ENCODE data around the gene TXNDC2. TPM values are rescaled to one million over a fixed set of nuclear protein-coding genes. Genes with fewer than 3 reads are reported as not detected.

Gene TXNDC2
- total RNA-seq, 4 donors from 2014 or later = 0.07 to 0.24 TPM; not detected in 2

DNA sequence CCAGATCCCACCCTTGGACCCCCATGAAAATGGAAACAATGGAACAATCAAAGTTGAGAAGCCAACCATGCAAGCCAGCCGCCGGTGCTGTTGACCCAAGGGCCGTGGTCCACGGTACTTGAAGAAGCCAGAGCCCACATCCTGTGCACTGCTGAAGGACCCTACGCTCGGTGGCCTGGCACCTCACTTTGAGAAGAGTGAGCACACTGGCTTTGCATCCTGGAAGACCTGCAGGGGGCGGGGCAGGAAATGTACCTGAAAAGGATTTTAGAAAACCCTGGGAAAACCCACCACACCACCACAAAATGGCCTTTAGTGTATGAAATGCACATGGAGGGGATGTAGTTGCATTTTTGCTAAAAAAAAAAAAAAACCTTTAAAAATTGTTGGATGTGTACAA lies 26.5 kb upstream of the TXNDC2 start:
- no peaks in the 10 kb centered on the region for H3K9me3 ChIP-seq
- TF ChIP-seq, protein P1, sequence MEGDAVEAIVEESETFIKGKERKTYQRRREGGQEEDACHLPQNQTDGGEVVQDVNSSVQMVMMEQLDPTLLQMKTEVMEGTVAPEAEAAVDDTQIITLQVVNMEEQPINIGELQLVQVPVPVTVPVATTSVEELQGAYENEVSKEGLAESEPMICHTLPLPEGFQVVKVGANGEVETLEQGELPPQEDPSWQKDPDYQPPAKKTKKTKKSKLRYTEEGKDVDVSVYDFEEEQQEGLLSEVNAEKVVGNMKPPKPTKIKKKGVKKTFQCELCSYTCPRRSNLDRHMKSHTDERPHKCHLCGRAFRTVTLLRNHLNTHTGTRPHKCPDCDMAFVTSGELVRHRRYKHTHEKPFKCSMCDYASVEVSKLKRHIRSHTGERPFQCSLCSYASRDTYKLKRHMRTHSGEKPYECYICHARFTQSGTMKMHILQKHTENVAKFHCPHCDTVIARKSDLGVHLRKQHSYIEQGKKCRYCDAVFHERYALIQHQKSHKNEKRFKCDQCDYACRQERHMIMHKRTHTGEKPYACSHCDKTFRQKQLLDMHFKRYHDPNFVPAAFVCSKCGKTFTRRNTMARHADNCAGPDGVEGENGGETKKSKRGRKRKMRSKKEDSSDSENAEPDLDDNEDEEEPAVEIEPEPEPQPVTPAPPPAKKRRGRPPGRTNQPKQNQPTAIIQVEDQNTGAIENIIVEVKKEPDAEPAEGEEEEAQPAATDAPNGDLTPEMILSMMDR (IDR thresholded peaks at IDR 0.05) = no peak
- TF ChIP-seq POLR2A (IDR thresholded peaks at IDR 0.05) = no peak
- H3K4me1 ChIP-seq = peaks cover 0 to 3% of the 10 kb centered on the region in 2 donors
- H3K27ac ChIP-seq = no peak overlapping the region
- H3K36me3 ChIP-seq = no peaks in the 10 kb centered on the region
- no peak for DNase-seq
- no peaks in the 10 kb centered on the region for H3K27me3 ChIP-seq
- intact Hi-C loops (cut with DNase I; ENCODE audit: low total_unique reads) = no loop called here
- no peak overlapping the region for H3K4me3 ChIP-seq

DNA sequence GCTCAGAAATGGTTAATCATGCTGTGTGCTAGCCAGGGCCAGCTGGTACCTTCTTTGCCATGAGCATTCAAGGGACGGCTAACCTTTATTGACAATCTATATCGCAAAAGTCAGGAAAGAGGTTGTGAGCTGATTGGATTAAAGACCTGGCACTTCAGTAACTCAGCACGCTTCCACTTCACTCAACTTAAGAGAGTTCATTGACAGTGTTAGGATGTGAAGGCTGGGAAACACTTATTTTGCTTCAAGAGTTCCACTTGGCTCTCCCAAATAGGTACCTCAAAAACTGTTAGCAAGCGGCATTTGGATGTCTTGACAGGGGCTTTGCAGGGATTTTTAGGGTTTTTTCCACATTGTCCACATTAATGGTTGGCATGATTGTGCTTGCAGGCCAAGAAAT lies 25.1 kb upstream of the TXNDC2 start:
- Histone ChIP-seq H3K27me3 (no peaks in the 10 kb centered on the region), H3K27ac (no peak overlapping the region), H3K9me3 (no peaks in the 10 kb centered on the region), H3K4me3 (no peak overlapping the region), H3K36me3 (no peaks in the 10 kb centered on the region), H3K4me1 (peaks cover 0 to 2% of the 10 kb centered on the region in 2 donors)
- no peak for DNase-seq
- intact Hi-C loops (cut with DNase I; ENCODE audit: low total_unique reads) = no loop called here
- no peak for TF ChIP-seq POLR2A (IDR thresholded peaks at IDR 0.05)
- TF ChIP-seq, protein P1 (IDR thresholded peaks at IDR 0.05) = no peak

DNA sequence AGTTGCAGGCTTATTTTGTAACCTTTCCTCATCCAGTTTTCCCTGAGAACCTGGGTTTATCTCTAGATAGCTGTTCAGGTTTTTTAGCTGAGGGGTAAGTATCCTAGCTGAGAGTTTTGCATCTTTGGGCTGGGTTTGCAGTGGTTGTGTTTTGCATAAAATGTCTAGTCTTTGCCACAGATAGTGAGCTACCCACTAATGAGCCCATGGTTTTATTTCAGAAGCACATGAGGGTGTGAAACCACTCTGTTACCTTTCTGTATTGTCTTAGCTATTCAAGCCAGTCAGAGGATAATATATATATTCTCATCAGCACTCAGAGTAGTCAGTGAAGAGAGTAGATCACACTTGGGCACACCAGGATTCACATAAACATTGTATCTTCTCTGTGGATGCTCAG lies 24.6 kb upstream of the TXNDC2 start:
- H3K4me3 ChIP-seq = no peak overlapping the region
- intact Hi-C loops (cut with DNase I; ENCODE audit: low total_unique reads) = no loop called here
- H3K27me3 ChIP-seq = no peaks in the 10 kb centered on the region
- H3K36me3 ChIP-seq = no peaks in the 10 kb centered on the region
- H3K4me1 ChIP-seq = no peaks in the 10 kb centered on the region
- no peaks in the 10 kb centered on the region for H3K9me3 ChIP-seq
- TF ChIP-seq, protein P1 (IDR thresholded peaks at IDR 0.05) = no peak
- TF ChIP-seq POLR2A (IDR thresholded peaks at IDR 0.05) = no peak
- DNase-seq = no peak
- no peak overlapping the region for H3K27ac ChIP-seq

DNA sequence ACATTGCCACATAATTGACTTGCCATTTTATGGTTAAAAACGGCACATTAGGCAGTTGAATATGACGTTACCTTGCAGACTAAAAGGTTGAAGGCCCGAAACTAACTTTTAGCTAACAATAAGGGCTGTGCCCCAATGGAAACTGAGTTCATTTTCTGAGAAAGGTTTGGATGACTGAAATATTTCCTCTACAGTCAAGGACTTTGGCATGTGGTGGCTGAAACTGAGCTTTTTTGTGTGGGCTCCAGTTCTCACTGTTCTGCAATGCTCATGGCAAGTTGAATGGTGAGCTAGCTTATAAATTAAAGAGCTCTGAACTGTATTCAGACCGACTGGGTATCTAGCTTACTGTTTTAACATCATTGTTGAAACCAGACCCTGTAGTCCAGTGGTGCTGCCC lies 23.8 kb upstream of the TXNDC2 start:
- Histone ChIP-seq H3K4me3 (no peak overlapping the region), H3K4me1 (no peaks in the 10 kb centered on the region), H3K27me3 (no peaks in the 10 kb centered on the region), H3K9me3 (no peaks in the 10 kb centered on the region), H3K27ac (no peak overlapping the region), H3K36me3 (no peaks in the 10 kb centered on the region)
- DNase-seq = no peak
- intact Hi-C loops (cut with DNase I; ENCODE audit: low total_unique reads) = no loop called here
- no peak for TF ChIP-seq POLR2A (IDR thresholded peaks at IDR 0.05)
- TF ChIP-seq, protein P1 (IDR thresholded peaks at IDR 0.05) = no peak

DNA sequence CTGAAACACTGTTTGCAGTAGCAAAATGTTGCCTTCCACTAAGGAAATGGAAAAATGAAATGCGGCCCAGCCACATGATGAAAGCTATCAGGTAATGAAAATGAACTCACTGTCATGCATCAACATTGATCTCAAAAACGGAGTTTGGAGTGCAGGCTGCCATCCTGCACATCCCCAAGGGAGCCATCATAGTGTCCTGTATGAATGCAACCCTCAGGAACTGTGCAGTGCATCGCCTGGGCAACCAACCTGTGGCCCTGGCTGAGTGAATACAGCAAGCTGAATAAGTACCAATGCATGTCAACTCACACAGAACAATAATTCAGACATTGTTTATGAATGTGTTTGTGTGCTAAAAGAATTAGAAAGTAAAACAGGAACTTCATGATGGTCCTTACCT lies 23.1 kb upstream of the TXNDC2 start:
- DNase-seq = no peak
- Histone ChIP-seq H3K27ac (no peak overlapping the region), H3K4me1 (no peaks in the 10 kb centered on the region), H3K9me3 (no peaks in the 10 kb centered on the region), H3K4me3 (no peak overlapping the region), H3K27me3 (no peaks in the 10 kb centered on the region), H3K36me3 (no peaks in the 10 kb centered on the region)
- intact Hi-C loops (cut with DNase I; ENCODE audit: low total_unique reads) = no loop called here
- TF ChIP-seq, protein P1 (IDR thresholded peaks at IDR 0.05) = no peak
- TF ChIP-seq POLR2A (IDR thresholded peaks at IDR 0.05) = no peak

Data from uterus (tissue), 4 donors.